ENCODE data around the gene AP4M1. TPM values are rescaled to one million over a fixed set of nuclear protein-coding genes. Genes with fewer than 3 reads are reported as not detected.

The AP4M1 gene
- total RNA-seq, 3 donors from 2014 or later: 13.8 to 23.3 (median 18.7) TPM

DNA sequence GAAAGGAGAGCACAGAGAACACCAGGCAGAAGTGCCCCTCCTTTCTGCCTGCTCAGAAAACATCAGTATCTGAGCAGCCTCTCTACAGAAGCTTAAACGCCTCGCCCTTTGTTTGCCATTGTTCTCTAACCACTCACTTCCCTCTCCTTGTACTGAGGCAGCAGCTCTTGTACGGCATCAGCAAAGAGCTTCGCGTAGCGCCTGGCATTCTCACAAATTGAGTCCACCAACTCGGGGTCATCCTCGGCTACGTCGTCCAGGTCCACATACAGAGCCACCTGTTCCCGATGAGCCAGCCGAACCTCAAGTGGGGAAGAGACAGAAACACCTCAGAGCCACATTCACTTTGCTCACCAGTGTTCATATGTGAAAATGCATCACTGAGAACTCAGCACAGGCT lies 2.0 kb upstream of the AP4M1 start:
- Histone ChIP-seq H3K27me3 (no peaks in the 10 kb centered on the region), H3K4me3 (peak overlapping the region; percentile 80 to 88 (median 86)), H3K9me3 (no peaks in the 10 kb centered on the region), H3K4me1 (peaks cover 0 to 18% of the 10 kb centered on the region in 2 donors), H3K36me3 (no peaks in the 10 kb centered on the region), H3K27ac (peak overlapping the region; percentile 95 to 96)
- intact Hi-C loops (cut with DNase I; ENCODE audit: low total_unique reads): no loop called here
- TF ChIP-seq, protein P1, sequence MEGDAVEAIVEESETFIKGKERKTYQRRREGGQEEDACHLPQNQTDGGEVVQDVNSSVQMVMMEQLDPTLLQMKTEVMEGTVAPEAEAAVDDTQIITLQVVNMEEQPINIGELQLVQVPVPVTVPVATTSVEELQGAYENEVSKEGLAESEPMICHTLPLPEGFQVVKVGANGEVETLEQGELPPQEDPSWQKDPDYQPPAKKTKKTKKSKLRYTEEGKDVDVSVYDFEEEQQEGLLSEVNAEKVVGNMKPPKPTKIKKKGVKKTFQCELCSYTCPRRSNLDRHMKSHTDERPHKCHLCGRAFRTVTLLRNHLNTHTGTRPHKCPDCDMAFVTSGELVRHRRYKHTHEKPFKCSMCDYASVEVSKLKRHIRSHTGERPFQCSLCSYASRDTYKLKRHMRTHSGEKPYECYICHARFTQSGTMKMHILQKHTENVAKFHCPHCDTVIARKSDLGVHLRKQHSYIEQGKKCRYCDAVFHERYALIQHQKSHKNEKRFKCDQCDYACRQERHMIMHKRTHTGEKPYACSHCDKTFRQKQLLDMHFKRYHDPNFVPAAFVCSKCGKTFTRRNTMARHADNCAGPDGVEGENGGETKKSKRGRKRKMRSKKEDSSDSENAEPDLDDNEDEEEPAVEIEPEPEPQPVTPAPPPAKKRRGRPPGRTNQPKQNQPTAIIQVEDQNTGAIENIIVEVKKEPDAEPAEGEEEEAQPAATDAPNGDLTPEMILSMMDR (IDR thresholded peaks at IDR 0.05): no peak
- TF ChIP-seq POLR2AphosphoS5 (IDR thresholded peaks at IDR 0.05) (no peak), POLR2A (IDR thresholded peaks at IDR 0.05) (no peak)
- DNase-seq (ENCODE audit: low spot score in 2 of 2): no peak

DNA sequence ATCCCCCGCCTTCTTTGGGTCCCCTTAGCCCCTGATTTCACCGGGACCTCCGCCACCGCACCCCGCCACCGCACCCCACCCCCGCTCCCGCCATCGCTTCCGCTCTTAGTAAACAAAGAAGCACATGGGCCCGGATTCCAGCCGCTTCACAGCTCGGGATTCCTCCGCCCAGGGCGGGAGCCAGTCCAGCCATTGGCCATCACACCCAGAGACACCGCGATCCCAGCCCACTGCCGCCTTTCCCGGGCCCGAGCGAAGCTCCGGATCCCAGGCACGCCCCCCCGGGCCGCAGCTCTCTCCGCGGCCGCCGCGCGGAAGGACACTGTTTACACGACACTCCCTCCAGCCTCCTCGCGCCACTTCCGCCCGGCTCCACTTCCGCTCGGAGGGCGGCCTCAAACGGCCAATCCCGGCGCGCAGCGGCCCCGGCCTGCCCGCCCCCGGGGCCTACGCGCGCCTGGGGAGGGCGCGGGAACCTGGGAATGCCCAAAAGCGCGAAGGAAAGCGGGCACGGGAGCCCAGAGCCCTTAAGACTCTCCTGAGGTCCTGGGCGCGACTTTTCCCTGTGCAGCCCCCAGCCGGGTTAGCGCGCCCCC lies 925 bp upstream of the AP4M1 start:
- Histone ChIP-seq H3K4me1 (peaks cover 0 to 18% of the 10 kb centered on the region in 2 donors), H3K27ac (peak overlapping the region; percentile 95 to 96), H3K36me3 (no peaks in the 10 kb centered on the region), H3K4me3 (peak overlapping the region; percentile 80 to 88 (median 86)), H3K27me3 (no peaks in the 10 kb centered on the region), H3K9me3 (no peaks in the 10 kb centered on the region)
- DNase-seq (ENCODE audit: low spot score in 2 of 2): peak; percentile 90 to 94
- TF ChIP-seq POLR2AphosphoS5 (IDR thresholded peaks at IDR 0.05) (peak; percentile 90 to 96 (median 93)), POLR2A (IDR thresholded peaks at IDR 0.05) (no peak)
- intact Hi-C loops (cut with DNase I; ENCODE audit: low total_unique reads): no loop called here

DNA sequence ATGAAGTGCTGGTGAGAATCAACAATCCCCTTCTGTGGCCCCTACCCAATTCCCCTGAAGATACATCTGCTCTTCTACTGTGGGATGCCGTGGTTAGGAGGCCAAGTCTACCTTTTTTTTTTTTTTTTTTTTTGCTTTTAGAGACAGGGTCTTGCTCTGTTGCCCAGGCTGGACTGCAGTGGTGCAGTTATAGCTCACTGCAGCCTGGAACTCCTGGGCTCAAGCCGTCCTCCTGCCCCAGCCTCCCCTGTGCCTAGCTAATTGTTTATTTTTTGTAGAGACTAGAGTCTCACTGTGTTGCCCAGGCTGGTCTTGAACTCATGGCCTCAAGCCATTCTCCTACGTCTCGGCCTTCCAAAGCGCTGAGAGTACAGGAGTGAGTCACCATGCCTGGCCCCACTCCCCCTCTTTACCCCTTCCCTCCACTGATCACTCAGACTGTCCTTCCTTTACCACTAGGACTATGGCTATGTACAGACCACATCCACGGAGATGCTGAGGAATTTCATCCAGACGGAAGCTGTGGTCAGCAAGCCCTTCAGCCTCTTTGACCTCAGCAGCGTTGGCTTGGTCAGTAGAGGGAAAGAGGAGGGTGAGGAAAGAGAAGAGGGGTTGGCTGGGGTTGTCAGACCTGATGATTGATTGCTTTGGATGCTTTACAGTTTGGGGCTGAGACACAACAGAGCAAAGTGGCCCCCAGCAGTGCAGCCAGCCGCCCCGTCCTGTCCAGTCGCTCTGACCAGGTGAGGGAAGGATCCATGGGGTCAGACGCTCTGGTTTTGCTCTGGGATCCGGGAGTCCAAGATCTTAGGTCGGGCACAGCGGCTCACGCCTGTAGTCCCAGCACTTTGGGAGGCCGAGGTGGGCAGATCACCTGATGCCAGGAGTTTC lies 1.8 kb downstream of the AP4M1 start:
- no peaks in the 10 kb centered on the region for H3K27me3 ChIP-seq
- H3K36me3 ChIP-seq: no peaks in the 10 kb centered on the region
- H3K4me1 ChIP-seq: peaks cover 0 to 18% of the 10 kb centered on the region in 2 donors
- DNase-seq (ENCODE audit: low spot score in 2 of 2): no peak
- H3K27ac ChIP-seq: no peak overlapping the region
- H3K9me3 ChIP-seq: no peaks in the 10 kb centered on the region
- no peak overlapping the region for H3K4me3 ChIP-seq
- intact Hi-C loops (cut with DNase I; ENCODE audit: low total_unique reads): no loop called here
- TF ChIP-seq, protein P1 (IDR thresholded peaks at IDR 0.05): no peak
- TF ChIP-seq POLR2AphosphoS5 (IDR thresholded peaks at IDR 0.05) (no peak), POLR2A (IDR thresholded peaks at IDR 0.05) (no peak)

DNA sequence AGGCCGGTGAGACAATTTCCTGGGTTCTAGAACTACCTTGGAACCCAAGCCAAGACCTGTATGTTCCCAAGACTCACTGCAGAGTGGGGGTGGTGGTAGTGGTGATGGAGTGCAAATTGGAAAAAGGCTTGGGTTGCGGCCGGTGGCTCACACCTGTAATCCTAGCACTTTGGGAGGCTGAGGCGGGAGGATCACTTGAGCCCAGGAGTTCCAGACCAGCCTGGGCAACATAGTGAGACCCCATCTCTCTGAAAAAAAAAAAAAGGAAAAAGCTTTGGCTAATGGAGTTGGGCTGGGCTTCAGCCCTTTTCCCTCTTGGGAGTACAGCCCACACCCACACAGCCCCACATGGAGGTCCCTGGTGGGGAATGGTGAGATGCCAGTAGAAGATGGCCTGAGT lies 4.1 kb downstream of the AP4M1 start:
- DNase-seq (ENCODE audit: low spot score in 2 of 2): no peak
- TF ChIP-seq POLR2A (IDR thresholded peaks at IDR 0.05): no peak
- no peak for TF ChIP-seq POLR2AphosphoS5 (IDR thresholded peaks at IDR 0.05)
- TF ChIP-seq, protein P1 (IDR thresholded peaks at IDR 0.05): no peak
- H3K27ac ChIP-seq: no peak overlapping the region
- no peaks in the 10 kb centered on the region for H3K27me3 ChIP-seq
- H3K4me3 ChIP-seq: no peak overlapping the region
- intact Hi-C loops (cut with DNase I; ENCODE audit: low total_unique reads): no loop called here
- H3K4me1 ChIP-seq: peaks cover 0 to 6% of the 10 kb centered on the region in 2 donors
- H3K36me3 ChIP-seq: no peaks in the 10 kb centered on the region
- H3K9me3 ChIP-seq: no peaks in the 10 kb centered on the region

DNA sequence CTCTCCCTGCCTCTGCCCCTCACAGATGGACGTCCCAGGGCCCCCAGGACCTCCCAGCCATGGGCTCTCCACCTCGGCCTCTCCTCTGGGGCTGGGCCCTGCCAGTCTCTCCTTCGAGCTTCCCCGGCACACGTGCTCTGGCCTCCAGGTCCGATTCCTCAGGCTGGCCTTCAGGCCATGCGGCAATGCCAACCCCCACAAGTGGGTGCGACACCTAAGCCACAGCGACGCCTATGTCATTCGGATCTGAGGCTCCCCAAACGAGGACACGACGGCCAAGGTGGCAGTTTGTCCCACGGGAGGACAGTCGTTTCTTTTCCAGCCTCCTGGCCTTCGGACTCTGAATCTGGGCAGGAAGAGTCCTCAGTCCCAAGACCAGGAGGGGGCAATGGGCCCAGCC lies 5.2 kb downstream of the AP4M1 start:
- no peak overlapping the region for H3K4me3 ChIP-seq
- H3K27me3 ChIP-seq: no peaks in the 10 kb centered on the region
- peaks cover 0 to 6% of the 10 kb centered on the region in 2 donors for H3K4me1 ChIP-seq
- no peaks in the 10 kb centered on the region for H3K9me3 ChIP-seq
- intact Hi-C loops (cut with DNase I; ENCODE audit: low total_unique reads): no loop called here
- DNase-seq (ENCODE audit: low spot score in 2 of 2): no peak
- TF ChIP-seq POLR2AphosphoS5 (IDR thresholded peaks at IDR 0.05) (no peak), POLR2A (IDR thresholded peaks at IDR 0.05) (no peak)
- TF ChIP-seq, protein P1 (IDR thresholded peaks at IDR 0.05): no peak
- H3K36me3 ChIP-seq: no peaks in the 10 kb centered on the region
- H3K27ac ChIP-seq: no peak overlapping the region

Measured in breast epithelium (tissue), 4 donors.